HCT116 (cell line): ENCODE results near the gene DGKZ.

Source experiments
- EZH2 ChIP-seq: fragments of 200-600 bp; sonication (generic); IDR thresholded peaks from 2 replicates; pipeline ENCODE4 v1.6.1; 2017; ENCODE audit warnings: antibody characterized with exemption, mixed run types
- YY1 ChIP-seq: IDR thresholded peaks from 2 replicates; pipeline ENCODE4 v1.6.1; 2011; ENCODE audit warnings: low read length, low read depth, moderate library complexity, mild to moderate bottlenecking; ENCODE audit not compliant: insufficient replicate concordance; ENCODE audit errors: extremely low read depth

DNA sequence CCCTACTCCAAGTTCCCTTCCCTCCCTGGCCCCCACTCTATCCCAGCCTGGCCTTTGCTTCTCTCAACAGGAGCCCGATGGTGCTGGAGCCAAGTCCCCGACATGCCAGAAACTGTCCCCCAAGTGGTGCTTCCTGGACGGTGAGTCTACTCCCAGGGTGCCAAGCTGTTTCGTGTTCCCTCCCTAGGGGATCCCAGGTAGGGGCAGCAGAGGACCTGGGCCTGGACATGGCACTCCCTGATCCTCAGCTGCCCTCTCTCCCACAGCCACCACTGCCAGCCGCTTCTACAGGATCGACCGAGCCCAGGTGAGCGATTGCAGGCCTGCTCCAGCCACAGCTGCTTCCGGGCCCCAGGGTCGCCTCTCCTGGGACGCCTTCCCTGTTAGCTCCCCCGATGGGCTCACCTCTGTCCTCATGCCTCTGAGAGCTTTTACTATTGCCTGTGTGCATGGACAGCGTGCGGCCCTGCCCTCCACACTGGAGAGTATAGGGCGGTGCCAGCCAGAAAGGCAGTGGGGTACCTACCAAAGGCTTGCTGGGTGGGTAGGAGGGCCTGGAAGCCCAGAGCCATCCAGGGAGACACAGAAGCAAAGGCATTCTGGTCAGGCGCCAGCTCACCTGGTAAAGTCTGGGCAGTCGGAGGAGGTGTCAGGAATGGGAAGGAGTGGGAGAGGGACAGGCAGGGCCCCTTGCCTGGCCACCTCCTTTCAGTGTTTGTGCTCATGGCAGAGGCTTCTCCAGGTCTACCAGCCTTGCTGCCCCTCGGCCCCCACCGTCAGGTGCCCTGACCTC is 29.2 kb downstream of the DGKZ start:
- no peak for TF ChIP-seq EZH2
- TF ChIP-seq YY1: no peak
